Fibroblast of gingiva (primary cell): ENCODE measurements around the gene DCTN2.
"Not testable (repeated sequence)": the region's sequence is repeated elsewhere in the genome, so short reads cannot be mapped to it uniquely, and the experiment has no call there.

Experiments
- DNase-seq: peaks from one replicate; pipeline ENCODE4 v3.0.0-alpha.2; 2011; ENCODE audit warnings: low read depth

DCTN2 gene

DNA sequence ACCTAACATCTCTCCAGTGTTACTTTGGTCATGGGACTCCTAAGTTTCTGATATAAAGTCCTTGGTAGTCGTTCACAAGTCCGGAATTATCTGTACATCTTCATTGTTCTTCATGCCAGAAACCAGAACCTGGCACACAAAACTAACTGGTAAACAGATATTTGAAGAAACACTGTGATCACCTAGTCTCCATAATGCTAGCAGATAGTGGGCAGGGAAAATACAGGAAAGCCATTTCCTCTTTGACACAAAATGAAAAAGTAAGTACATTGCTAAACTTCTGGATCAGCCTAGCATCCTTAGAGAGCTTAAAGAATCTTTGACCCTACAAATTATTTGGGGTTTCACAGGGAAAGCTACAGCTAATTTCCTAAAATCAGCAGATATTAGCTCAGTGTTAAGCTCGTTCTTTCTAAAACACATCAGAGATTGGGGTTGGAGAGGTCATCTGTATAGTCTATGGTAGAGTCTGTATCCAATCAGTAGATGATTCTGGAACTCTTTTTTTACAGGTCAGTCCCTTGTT, 31.5 kb downstream of the DCTN2 start:
- DNase-seq, result no peak

DNA sequence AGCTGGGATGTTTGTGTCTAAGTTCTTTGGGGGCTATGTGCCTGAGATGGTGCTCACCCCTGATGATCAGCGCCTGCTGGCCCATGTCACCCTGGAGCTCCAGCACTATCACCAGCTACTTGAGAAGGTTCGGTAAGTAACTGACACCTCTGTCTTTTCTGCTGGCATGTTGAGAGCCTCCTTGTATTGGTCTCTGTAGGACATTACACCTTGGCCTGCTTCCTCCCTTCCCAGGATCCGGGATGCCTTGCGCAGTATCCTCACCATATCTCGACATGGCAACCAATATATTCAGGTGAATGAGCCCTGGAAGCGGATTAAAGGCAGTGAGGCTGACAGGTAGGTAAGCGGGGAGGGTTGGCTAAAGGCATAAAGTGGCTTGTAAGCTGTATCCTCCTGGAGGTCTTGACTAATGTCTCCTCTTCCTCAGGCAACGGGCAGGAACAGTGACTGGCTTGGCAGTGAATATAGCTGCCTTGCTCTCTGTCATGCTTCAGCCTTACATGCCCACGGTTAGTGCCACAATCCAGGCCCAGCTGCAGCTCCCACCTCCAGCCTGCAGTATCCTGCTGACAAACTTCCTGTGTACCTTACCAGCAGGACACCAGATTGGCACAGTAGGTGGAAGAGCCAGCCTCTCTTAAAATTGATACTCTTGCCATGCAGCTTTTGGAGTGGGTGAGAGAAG, 32.1 kb downstream of the DCTN2 start:
- no peak for DNase-seq

DNA sequence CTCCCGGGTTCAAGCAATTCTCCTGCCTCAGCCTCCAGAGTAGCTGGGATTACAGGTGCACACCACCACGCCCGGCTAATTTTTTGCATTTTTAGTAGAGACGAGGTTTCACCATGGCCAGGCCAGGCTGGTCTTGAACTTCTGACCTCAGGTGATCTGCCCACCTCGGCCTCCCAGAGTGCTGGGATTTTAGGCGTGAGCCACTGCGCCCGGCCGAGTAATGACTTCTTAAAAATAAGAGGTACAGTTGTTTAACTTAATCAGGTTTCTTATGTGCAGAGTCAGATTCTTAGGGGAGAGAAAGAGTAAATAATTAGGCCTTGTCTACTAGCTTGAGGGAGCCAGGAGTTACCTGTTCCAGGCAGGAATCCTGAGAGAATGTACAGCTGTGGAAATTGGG, 32.7 kb downstream of the DCTN2 start:
- not testable (repeated sequence) for DNase-seq

DNA sequence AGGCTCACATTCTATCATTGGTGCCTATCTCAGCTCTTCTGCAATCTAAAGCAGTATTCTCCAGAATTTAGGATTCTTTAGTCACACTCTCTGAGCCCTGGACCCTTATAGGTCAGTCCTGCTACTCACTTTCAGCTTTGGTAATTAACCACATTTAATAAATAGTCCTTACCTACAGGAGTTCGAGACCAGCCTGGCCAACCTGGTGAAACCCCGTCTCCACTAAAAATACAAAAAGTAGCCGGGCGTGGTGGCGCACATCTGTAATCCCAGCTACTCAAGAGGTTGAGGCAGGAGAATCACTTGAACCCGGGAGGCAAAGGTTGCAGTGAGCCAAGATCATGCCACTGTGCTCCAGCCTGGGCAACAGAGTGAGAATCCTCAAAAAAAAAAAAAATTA, 33.3 kb downstream of the DCTN2 start:
- not testable (repeated sequence) for DNase-seq

DNA sequence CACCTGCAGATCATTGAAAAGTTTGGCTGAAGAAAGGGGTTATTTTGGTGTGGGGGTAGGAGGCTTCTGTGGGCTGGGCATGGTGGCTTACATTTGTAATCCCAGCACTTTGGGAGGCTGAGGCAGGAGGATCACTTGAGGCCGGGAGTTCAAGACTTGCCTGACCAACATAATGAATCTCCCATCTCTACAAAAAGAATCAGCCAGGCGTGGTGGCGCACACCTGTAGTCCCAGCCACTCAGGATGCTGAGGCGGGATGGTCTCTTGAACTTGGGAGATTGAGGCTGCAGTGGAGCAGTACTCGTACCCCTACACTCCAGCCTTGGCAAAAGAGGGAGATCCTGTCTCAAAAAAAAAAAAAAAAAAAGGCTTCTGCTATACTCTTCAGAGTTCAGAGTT, 33.7 kb downstream of the DCTN2 start:
- DNase-seq, result no peak

DNA sequence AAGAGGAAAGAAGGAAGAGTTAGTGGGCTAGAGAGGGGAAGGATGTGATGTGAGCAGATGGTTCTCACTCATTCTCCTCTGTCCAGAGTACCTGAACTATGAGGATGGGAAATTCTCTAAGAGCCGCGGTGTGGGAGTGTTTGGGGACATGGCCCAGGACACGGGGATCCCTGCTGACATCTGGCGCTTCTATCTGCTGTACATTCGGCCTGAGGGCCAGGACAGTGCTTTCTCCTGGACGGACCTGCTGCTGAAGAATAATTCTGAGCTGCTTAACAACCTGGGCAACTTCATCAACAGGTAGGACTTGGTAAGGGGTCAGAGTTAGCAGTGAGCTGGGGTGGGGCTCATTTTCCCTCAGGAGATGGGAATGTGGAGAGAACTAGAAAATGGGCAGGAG, 34.3 kb downstream of the DCTN2 start:
- DNase-seq, result no peak

DNA sequence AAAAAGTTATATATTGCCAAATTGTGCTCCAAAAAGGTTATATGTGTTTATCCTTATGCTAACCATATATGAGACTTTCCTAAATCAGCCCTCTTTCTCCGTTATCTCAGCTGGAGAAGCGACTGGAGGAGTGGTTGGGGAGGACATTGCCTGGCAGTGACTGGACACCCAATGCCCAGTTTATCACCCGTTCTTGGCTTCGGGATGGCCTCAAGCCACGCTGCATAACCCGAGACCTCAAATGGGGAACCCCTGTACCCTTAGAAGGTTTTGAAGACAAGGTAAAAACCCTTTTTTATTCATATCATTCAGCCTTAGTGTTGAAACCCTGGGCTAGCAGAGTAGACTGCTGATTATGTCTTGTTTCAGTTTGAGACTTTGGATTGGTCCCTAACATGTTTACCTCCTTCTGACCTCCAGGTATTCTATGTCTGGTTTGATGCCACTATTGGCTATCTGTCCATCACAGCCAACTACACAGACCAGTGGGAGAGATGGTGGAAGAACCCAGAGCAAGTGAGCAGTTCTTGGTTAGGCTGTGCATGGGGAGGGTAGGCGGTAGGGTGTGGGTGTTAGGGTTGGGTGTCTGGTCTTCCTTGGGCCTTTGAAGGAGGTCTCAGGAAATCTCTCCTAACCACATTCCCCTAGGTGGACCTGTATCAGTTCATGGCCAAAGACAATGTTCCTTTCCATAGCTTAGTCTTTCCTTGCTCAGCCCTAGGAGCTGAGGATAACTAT, 35.2 kb downstream of the DCTN2 start:
- no peak for DNase-seq

DNA sequence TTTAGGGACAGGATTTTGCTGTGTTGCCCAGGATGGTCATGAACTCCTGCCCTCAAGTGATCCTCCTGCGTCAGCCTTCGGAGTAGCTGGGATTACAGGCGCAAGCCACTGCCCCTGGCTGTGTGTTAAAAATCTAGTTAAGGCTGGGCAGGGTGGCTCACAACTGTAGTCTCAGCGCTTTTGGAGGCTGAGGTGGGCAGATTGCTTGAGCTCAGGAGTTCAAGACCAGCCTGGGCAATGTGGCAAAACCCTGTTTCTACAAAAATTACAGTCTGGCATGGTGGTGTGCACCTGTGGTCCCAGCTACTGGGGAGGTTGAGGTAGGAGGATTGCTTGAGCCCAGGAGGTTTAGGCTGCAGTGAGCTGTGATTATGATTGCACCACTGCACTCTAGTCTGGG, 35.8 kb downstream of the DCTN2 start:
- no peak for DNase-seq

DNA sequence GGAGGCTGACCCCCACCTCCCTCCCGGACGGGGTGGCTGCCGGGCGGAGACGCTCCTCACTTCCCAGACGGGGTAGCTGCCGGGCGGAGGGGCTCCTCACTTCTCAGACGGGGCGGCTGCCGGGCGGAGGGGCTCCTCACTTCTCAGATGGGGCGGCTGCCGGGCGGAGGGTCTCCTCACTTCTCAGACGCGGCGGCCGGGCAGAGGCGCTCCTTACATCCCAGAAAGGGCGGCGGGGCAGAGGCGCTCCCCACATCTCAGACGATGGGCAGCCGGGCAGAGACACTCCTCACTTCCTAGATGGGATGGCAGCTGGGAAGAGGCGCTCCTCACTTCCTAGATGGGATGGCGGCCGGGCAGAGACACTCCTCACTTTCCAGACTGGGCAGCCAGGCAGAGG, 39.2 kb downstream of the DCTN2 start:
- DNase-seq, result not testable (repeated sequence)

DNA sequence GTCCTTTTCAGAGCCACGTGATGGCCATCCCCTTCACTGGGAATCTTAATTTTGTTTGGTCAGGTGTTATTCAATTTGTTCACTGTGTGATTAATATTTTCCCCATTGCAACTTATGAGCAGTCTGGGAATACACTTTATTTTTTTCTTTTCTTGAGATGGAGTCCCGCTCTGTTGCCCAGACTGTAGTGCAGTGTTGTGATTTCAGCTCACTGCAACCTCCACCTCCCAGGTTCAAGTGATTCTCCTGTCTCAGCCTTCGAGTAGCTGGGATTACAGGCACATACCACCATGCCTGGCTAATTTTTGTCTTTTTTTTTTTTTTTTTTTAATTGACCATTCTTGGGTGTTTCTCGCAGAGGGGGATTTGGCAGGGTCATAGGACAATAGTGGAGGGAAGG, 40.5 kb downstream of the DCTN2 start:
- DNase-seq, result not testable (repeated sequence)

DNA sequence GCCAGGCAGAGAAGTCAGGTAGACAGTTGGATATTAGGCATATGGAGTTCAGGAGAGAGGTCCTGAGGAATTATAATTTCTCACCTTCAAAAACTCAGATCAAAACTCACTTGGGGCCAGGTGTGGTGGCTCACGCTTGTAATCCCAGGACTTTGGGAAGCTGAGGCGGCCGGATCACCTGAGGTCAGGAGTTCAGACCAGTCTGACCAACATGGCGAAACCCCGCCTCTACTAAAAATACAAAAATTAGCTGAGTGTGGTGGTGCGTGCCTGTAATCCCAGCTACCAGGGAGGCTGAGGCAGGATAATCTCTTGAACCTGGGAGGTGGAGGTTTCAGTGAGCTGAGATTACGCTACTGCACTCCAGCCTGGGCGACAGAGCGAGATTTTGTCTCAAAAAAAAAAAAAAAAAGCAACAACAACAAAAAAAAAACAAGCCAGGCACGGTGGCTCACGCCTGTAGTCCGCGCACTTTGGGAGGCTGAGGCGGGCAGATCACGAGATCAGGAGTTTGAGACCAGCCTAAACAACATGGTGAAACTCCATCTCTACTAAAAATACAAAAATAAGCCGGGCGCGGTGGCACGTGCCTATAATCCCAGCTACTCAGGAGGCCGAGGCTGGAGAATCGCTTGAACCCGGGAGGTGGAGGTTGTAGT, 44.6 kb downstream of the DCTN2 start:
- not testable (repeated sequence) for DNase-seq

DNA sequence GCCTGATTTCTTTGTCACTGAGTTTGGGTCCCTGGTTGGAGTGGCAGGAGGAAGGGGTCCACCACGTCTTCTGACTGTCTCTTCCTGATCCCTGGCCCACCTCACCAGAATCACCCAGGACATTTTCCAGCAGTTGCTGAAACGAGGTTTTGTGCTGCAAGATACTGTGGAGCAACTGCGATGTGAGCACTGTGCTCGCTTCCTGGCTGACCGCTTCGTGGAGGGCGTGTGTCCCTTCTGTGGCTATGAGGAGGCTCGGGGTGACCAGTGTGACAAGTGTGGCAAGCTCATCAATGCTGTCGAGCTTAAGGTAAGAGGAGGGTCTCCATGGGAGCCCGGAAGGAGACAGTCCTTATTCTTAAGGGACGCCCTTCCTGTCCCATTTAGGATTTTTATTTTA, 46.8 kb downstream of the DCTN2 start:
- DNase-seq, result no peak

DNA sequence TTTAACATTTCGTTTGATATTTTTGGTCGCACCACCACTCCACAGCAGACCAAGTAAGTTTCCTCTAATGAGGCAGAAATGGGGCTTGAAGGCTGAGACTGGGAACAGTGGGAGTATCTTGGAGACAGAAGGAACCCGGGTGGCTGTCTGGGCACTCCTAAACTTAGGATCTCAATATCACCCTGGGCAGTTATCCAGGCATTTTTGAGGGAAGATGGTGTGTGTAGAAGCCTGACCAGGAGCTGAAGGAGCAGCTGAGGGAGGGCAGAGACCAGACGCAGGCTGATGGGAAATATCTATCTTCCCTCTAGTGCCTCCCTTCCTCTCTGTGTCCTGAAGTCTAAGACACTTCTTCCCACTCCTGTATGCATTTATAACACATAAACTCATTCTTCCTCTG, 48.4 kb downstream of the DCTN2 start:
- DNase-seq, result no peak

DNA sequence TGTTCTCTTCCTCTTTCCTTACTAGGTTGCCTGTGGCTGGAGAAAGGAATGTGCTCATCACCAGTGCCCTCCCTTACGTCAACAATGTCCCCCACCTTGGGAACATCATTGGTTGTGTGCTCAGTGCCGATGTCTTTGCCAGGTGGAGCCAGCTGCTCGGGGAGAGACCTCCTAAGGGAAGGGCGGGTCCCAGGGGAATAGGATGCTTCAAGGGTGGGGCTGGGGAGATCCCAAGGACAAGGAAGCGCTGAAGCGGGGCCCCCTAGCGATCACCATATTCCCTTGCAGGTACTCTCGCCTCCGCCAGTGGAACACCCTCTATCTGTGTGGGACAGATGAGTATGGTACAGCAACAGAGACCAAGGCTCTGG, 48.9 kb downstream of the DCTN2 start:
- no peak for DNase-seq

DNA sequence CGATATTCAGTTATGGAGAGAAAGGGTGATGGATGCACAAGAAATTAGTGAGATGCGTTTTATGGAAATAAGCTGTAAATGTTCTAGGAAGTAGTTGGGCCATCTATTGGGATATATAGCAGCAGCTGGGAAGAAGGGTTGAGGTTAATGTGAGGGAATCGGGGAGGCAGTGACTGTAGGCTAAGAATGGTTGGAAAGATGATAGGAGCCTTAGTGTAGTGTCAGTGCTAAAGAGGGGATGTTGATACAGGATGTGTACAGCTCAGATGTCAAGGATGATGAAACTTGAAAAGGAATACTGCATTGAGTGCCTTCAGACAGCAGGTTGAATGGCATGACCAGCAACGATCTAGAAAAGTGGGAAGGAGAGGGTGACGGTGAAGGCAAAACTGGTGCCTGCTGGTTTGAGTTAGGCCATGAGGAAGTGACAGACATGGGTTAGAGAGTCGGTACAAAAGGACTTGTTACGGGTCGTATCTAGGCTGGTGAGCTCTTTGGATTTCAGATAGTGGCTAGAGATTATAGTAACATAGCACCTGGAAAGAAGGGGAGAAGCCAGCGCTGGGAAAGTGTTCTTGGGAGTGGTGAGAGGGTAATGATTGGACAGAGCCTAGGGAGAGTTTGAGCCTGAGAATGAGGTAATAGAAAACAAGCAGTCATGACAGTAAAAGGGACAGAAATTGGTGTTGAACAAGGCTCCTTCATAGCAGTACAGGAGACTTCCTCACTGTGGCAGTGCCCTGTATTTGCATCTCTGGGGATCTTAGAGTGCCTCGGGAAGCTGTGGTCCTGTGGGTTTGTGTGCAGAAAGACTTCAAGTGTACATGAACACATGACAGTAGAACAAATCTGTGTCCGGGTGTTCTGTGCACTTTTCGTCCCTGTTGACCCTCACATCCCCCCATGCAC, 49.5 kb downstream of the DCTN2 start:
- no peak for DNase-seq

DNA sequence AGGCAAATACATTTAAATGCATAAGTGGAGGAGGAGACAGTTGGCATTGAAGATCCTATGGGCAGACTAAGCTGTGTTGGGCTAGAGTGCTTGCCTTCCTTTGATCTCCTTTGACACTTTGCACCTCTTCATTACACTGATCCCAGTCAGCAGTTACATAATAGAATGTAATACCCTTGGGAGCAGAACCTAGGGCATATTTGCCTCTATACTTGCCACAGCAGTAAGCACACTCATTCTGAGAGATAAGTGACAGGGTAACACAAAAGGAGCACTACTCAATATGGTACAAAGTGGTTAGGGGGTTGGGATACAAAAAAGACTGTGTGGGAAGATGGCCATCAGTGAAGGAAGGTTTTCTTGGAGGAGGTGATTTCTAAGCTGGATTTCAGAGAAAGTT, 50.2 kb downstream of the DCTN2 start:
- DNase-seq, result no peak

DNA sequence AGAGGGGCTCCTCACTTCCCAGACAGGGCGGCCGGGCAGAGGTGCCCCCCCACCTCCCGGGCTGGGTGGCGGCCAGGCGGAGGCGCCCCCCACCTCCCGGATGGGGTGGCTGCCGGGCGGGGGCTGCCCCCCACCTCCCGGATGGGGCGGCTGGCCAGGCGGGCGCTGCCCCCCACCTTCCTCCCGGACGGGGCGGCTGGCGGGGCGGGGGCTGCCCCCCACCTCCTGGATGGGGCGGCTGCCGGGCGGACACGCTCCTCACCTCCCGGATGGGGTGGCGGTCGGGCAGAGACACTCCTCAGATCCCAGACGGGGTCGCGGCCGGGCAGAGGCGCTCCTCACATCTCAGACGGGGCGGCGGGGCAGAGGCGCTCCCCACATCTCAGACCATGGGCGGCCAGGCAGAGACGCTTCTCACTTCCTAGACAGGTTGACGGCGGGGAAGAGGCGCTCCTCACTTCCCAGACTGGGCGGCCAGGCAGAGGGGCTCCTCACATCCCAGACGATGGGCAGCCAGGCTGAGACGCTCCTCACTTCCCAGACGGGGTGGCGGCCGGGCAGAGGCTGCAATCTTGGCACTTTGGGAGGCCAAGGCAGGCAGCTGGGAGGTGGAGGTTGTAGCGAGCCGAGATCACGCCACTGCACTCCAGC, 51.8 kb downstream of the DCTN2 start:
- not testable (repeated sequence) for DNase-seq

DNA sequence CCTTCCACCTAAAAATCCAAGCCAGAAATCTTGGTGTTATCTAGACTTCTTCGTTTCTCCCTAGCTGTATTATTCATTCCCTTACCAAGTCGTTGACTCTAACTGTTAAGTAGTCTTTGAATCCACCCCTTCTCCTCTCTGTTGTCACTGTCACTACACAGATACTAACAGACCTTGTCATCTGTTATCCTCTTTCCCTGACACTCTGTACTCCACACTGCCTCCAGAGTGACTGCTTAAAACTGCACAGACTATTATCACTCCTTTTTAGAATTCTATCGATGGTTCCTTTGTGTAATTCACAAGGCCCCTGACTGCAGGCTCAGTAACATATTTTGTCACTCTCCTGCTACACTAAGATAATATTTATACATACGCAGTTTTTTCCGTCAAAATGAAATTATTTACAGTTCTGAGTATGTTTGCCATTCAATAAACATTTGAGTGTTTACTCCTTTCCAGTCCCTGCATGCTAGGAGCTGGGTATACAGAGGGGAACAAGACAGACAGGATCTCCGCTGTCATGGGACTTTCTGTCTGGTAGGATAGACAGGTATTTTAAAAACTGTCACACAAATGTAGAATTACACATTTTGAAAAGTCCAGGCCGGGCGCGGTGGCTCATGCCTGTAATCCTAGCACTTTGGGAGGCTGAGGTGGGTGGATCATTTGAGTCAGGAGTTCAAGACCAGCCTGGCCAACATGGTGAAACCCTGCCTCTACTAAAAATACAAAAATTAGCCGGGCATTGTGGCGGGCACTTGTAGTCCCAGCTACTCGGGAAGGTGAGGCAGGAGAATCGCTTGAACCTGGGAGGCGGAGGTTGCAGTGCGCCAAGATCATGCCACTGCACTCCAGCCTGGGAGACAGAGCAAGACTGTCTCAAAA, 55.4 kb downstream of the DCTN2 start:
- no peak for DNase-seq

DNA sequence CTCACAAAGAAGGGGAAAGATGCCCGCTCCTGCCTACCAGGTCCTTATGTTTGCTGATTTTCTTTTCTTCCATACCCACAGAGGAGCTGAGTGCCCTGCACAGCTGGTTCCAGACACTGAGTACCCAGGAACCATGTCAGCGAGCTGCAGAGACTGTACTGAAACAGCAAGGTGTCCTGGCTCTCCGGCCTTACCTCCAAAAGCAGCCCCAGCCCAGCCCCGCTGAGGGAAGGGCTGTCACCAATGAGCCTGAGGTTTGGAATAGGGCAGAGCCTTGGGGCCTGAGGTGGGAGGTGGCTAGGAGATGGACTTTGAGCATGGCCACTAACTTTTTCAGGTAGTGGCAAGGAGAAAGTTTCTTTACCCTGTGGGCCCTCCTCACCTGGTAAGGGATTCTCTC, 56.9 kb downstream of the DCTN2 start:
- DNase-seq, result no peak

DNA sequence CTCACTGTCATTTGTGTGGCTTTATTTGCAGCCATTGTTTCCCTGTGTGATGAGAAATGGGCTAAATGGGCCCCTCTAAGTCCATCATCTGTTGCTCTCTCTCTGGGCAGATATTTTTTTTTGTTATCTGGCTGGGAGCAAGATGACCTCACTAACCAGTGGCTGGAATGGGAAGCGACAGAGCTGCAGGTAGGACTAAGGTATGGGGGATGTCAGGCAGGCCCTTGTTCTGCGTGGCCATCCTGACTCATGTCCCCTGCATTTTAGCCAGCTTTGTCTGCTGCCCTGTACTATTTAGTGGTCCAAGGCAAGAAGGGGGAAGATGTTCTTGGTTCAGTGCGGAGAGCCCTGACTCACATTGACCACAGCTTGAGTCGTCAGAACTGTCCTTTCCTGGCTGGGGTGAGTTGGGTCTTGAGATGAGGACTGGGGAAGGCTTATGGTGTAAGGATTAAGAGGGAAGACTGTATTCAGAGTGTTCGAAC, 57.8 kb downstream of the DCTN2 start:
- DNase-seq, result no peak
